Measurements from ENCODE around the gene IGFBP2. TPM values are rescaled to one million over a fixed set of nuclear protein-coding genes. Genes with fewer than 3 reads are reported as not detected.

Gene IGFBP2
- total and polyA plus RNA-seq, 9 of the 15 experiments (the other 6 are each of a cell fraction or from before 2014, with no cell fraction given) = 0.93 TPM; not detected in 8

GRCh38 chr2:216629784-216630183, 3.4 kb upstream of the IGFBP2 start (continued):
- TF ChIP-seq EZH2 (IDR thresholded peaks at IDR 0.05; ENCODE audit: borderline replicate concordance, low read depth, low read length) = no peak
- TF ChIP-seq MXI1 (IDR thresholded peaks at IDR 0.05; ENCODE audit: low read depth, low read length) = no peak

- Histone ChIP-seq H3K4me3 (no peak overlapping the region), H3K79me2 (ENCODE audit: control insufficient read depth, insufficient read depth, low read length) (no peaks in the 10 kb centered on the region), H3K36me3 (ENCODE audit: control insufficient read depth, insufficient read depth, low read length) (no peaks in the 10 kb centered on the region), H3K9me1 (ENCODE audit: control insufficient read depth, insufficient read depth, low read length) (no peaks in the 10 kb centered on the region), H3K9me3 (replicated peaks; ENCODE audit: control insufficient read depth, insufficient read depth, low read depth, low read length) (no peaks in the 10 kb centered on the region), H4K20me1 (replicated peaks; ENCODE audit: control insufficient read depth, insufficient read depth, low read length) (no peaks in the 10 kb centered on the region), H3K27ac (ENCODE audit: extremely low read depth, low read depth, low read length) (no peak overlapping the region), H3K4me2 (ENCODE audit: insufficient read depth, low read length) (no peak overlapping the region), H3K9ac (ENCODE audit: insufficient read depth in 1 of 2, low read depth in 2 of 2, low read length in 2 of 2) (no peak overlapping the region), H3K27me3 (ENCODE audit: control insufficient read depth in 2 of 2, insufficient read depth in 2 of 2, low read length in 2 of 2) (peaks cover 5 to 35% of the 10 kb centered on the region in 2 experiments), H2AFZ (ENCODE audit: low read depth, low read length) (no peak overlapping the region), H3K4me1 (replicated peaks in 1 of 2; ENCODE audit: control insufficient read depth in 2 of 2, insufficient read depth in 2 of 2, low read length in 2 of 2) (no peaks in the 10 kb centered on the region; a peak in 1 of 5 replicates)
- no peak for ATAC-seq
- in situ Hi-C loops (cut with MboI) = no loop called here
- 8% methylated on average over 13 of the region's 13 CpGs for WGBS (ENCODE audit: insufficient coverage, low coverage, missing lambda C conversion rate)
- POLR2A ChIA-PET = interaction anchor here (0.6 kb wide), 3 partner anchors 10 to 76 kb away, joined by 3 to 4 read pairs (median 3); no protein-coding TSS in a partner anchor
- no peak for FAIRE-seq
- CTCF ChIA-PET (ENCODE audit: low intra/inter-chr PET ratio) = no interaction called here
- BruUV-seq (replicated peaks) = no TSS peak
- intact Hi-C loops (cut with micrococcal nuclease) = no loop called here
- no peak for DNase-seq (ENCODE audit: extremely low read depth in 1 of 4, low spot score in 3 of 4)
- TF ChIP-seq ZNF224 (CRISPR knock-in tag; IDR thresholded peaks at IDR 0.05) = no peak
- no peak for TF ChIP-seq PHF20 (IDR thresholded peaks at IDR 0.05; ENCODE audit: partially characterized antibody)
- TF ChIP-seq ZNF133 (CRISPR knock-in tag; IDR thresholded peaks at IDR 0.05) = no peak
- TF ChIP-seq MTA3 (IDR thresholded peaks at IDR 0.05; ENCODE audit: borderline replicate concordance) = no peak
- TF ChIP-seq ZNF609 (CRISPR knock-in tag; IDR thresholded peaks at IDR 0.05; ENCODE audit: borderline replicate concordance) = no peak
- no peak for TF ChIP-seq IFI16 (CRISPR knock-in tag; IDR thresholded peaks at IDR 0.05)
- no peak for TF ChIP-seq JUN (IDR thresholded peaks at IDR 0.05; ENCODE audit: borderline replicate concordance, low read depth, low read length)
- no peak for TF ChIP-seq JUN (CRISPR knock-in tag; IDR thresholded peaks at IDR 0.05; ENCODE audit: borderline replicate concordance)
- no peak for TF ChIP-seq SREBF1 (IDR thresholded peaks at IDR 0.05; ENCODE audit: borderline replicate concordance, low read depth, low read length)
- no peak for TF ChIP-seq ZNF140 (CRISPR knock-in tag; IDR thresholded peaks at IDR 0.05)
- TF ChIP-seq ZNF518B (CRISPR knock-in tag; IDR thresholded peaks at IDR 0.05) = no peak
- TF ChIP-seq NBN (IDR thresholded peaks at IDR 0.05; ENCODE audit: low read depth) = no peak
These were observed 771 bp upstream of the IGFBP2 start for GRCh38 chr2:216632346-216632951.
